HG03520 (cell line): ENCODE results near the gene ABAT.

ENCODE experiments used
- ATAC-seq: cut with Tn5 transposase; IDR thresholded peaks from one replicate; pipeline ENCODE4 v1.9.1; 2021; ENCODE audit warnings: mild to moderate bottlenecking, moderate library complexity; ENCODE audit not compliant: unreplicated experiment

Gene ABAT

GRCh38 chr16:8674413-8675022 is at the start of gene ABAT:
Gene ABAT, plus strand, starts transcription at chr16:8674617. Its CDS starts 61,123 bp downstream, at chr16:8735740.
- peak; percentile 100 for ATAC-seq

- ATAC-seq = no peak
Measured at GRCh38 chr16:8625491-8626087, 48.8 kb upstream of the ABAT start.

GRCh38 chr16:8626946-8627345 is 47.5 kb upstream of the ABAT start:
- no peak for ATAC-seq

GRCh38 chr16:8627456-8627855 is 47.0 kb upstream of the ABAT start:
- no peak for ATAC-seq

GRCh38 chr16:8628981-8629725 is 45.3 kb upstream of the ABAT start:
- ATAC-seq = no peak

GRCh38 chr16:8630255-8630953 is 44.0 kb upstream of the ABAT start:
- ATAC-seq = no peak

GRCh38 chr16:8631373-8631772 is 43.0 kb upstream of the ABAT start:
- no peak for ATAC-seq

GRCh38 chr16:8631818-8632465 is 42.5 kb upstream of the ABAT start:
- no peak for ATAC-seq

- ATAC-seq = no peak
Measured at GRCh38 chr16:8632675-8633182, 41.7 kb upstream of the ABAT start.

GRCh38 chr16:8634991-8635736 is 39.3 kb upstream of the ABAT start:
- no peak for ATAC-seq

GRCh38 chr16:8639694-8640093 is 34.7 kb upstream of the ABAT start:
- no peak for ATAC-seq

- ATAC-seq = no peak
Measured at GRCh38 chr16:8641671-8642070, 32.7 kb upstream of the ABAT start.

GRCh38 chr16:8642146-8642545 is 32.3 kb upstream of the ABAT start:
- no peak for ATAC-seq

- no peak for ATAC-seq
Measured at GRCh38 chr16:8644211-8645140, 29.9 kb upstream of the ABAT start.

GRCh38 chr16:8645141-8645521 is 29.3 kb upstream of the ABAT start:
- ATAC-seq = no peak

- no peak for ATAC-seq
Measured at GRCh38 chr16:8645831-8646230, 28.6 kb upstream of the ABAT start.

- ATAC-seq = no peak
Measured at GRCh38 chr16:8646326-8647053, 27.9 kb upstream of the ABAT start.

- ATAC-seq = no peak
Measured at GRCh38 chr16:8647721-8648318, 26.6 kb upstream of the ABAT start.
